Measurements from ENCODE around the gene GSTM4. TPM values are rescaled to one million over a fixed set of nuclear protein-coding genes. Genes with fewer than 3 reads are reported as not detected.
"Not testable (repeated sequence)": the region's sequence is repeated elsewhere in the genome, so short reads cannot be mapped to it uniquely, and the experiment has no call there.

GSTM4 gene
- total RNA-seq, 4 donors from 2014 or later, result 14.7 to 29.8 (median 20.8) TPM

- DNase-seq (ENCODE audit: low spot score) (no peak), ATAC-seq (ENCODE audit: low FRiP score) (no peak)
- TF ChIP-seq CTCF (IDR thresholded peaks at IDR 0.05), result no peak
Measured at GRCh38 chr1:109687641-109688499, 32.0 kb downstream of the GSTM4 start, which contains the start of gene GSTM1. Gene GSTM1, plus strand, starts transcription at chr1:109687817. Its CDS starts 57 bp downstream, at chr1:109687874.

- DNase-seq (ENCODE audit: low spot score), result no peak
- no peak for ATAC-seq (ENCODE audit: low FRiP score)
- TF ChIP-seq CTCF (IDR thresholded peaks at IDR 0.05), result no peak
Measured at GRCh38 chr1:109689844-109690405, 34.0 kb downstream of the GSTM4 start.

- DNase-seq (ENCODE audit: low spot score) (no peak), ATAC-seq (ENCODE audit: low FRiP score) (no peak)
- no peak for TF ChIP-seq CTCF (IDR thresholded peaks at IDR 0.05)
Measured at GRCh38 chr1:109691759-109692158, 35.9 kb downstream of the GSTM4 start.

GRCh38 chr1:109694400-109694799 is 38.5 kb downstream of the GSTM4 start:
- not testable (repeated sequence) for DNase-seq (ENCODE audit: low spot score); ATAC-seq (ENCODE audit: low FRiP score)

GRCh38 chr1:109695138-109695537 is 39.2 kb downstream of the GSTM4 start:
- ATAC-seq (ENCODE audit: low FRiP score); DNase-seq (ENCODE audit: low spot score): not testable (repeated sequence)

GRCh38 chr1:109697066-109697465 is 41.2 kb downstream of the GSTM4 start:
- no peak for DNase-seq (ENCODE audit: low spot score)
- TF ChIP-seq CTCF (IDR thresholded peaks at IDR 0.05), result no peak
- ATAC-seq (ENCODE audit: low FRiP score), result no peak

- ATAC-seq (ENCODE audit: low FRiP score); DNase-seq (ENCODE audit: low spot score): not testable (repeated sequence)
Measured at GRCh38 chr1:109697861-109698260, 42.0 kb downstream of the GSTM4 start.

- ATAC-seq (ENCODE audit: low FRiP score); DNase-seq (ENCODE audit: low spot score): not testable (repeated sequence)
Measured at GRCh38 chr1:109702940-109703339, 47.0 kb downstream of the GSTM4 start.

- ATAC-seq (ENCODE audit: low FRiP score) (no peak), DNase-seq (ENCODE audit: low spot score) (no peak)
- no peak for TF ChIP-seq CTCF (IDR thresholded peaks at IDR 0.05)
Measured at GRCh38 chr1:109704173-109704572, 48.3 kb downstream of the GSTM4 start.

Measured in omental fat pad (tissue), 4 donors.